NCI-H69 (cell line): Measurements from ENCODE around the gene RNF217.
"Not testable (repeated sequence)": the region's sequence is repeated elsewhere in the genome, so short reads cannot be mapped to it uniquely, and the experiment has no call there.

ENCODE experiments used
- DNase-seq: peaks from one replicate; lab custom pipeline; 2025; lab: John Stamatoyannopoulos, UW

Gene RNF217

GRCh38 chr6:125057392-125058246 lies 95.4 kb downstream of the RNF217 start:
- peak; percentile 62 for DNase-seq

DNA sequence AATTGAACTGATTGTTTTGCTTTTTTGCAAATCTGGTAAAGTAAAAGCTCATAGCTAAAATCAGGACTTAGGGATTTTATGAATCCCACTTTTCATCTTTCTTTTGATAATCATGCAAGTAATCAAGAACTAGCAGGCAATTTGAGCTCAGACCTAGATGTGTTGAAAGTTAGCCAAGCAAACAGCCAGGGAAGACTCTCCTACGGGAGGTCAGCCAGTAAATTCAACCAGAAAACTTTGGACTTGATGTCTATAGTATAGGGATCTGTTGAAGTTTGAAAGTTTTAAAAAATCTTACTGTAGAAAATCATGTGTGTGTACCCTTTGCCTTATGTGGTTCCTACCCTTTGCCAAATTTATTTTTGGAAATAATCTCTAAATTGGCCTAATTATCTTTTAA lies 96.3 kb downstream of the RNF217 start:
- no peak for DNase-seq

DNA sequence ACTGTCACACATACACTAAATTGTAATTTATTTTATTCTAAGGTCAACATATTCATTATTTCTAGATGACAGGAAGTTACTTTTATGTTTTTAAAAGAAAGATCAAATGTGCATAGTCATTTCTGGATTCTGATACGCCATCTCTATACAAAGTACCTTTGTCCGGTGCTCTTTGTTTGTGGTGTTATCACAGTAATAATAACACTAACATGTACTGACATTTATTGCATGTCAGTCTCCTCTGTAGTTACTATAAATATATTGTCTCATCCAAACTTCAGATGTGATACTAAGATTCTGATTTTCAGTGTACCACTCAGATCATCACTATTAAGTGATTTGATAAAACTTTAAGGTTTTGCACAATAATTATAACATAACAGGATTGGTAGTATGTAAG lies 101.1 kb downstream of the RNF217 start:
- DNase-seq = no peak

GRCh38 chr6:125066140-125066539 lies 103.9 kb downstream of the RNF217 start:
- DNase-seq = no peak

DNA sequence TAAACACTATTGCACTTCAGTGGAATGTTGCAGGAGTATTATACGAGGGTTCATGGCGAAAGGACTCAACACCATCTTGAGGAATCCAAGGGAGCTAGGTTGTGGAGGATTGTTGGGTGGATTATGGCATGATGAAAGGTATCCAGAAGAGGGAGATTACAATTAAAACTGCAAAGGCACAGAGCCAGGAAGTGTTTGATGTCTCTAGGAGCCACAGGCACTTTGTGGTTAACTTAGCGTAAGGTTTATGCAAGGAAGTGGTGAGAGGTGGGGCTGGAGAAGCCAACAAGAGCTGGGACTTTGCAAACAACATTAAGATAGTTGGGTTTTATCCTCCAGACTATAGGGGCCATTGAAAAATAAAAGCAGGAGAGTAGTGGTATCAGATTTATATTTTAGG lies 104.7 kb downstream of the RNF217 start:
- DNase-seq = peak; percentile 16

GRCh38 chr6:125067552-125067951 lies 105.3 kb downstream of the RNF217 start:
- no peak for DNase-seq

GRCh38 chr6:125073071-125073470 lies 110.8 kb downstream of the RNF217 start:
- no peak for DNase-seq

- no peak for DNase-seq
These were observed 111.9 kb downstream of the RNF217 start for GRCh38 chr6:125074120-125074519.

DNA sequence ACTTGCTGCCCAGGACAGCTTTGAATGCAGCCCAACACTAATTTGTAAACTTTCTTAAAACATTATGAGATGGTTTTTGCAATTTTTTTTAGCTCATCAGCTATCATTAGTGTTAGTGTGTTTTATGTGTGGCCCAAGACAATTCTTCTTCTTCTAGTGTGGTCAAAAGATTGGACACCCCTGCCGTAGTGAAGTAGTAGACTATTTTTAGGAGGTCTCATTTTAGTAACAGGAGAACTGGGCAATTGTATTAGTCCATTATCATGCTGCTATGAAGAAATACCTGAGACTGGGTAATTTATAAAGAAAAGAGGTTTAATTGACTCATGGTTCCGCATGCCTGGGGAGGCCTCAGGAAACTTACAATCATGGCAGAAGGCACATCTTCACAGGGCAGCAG lies 112.8 kb downstream of the RNF217 start:
- DNase-seq = not testable (repeated sequence)

- DNase-seq = no peak
These were observed 113.7 kb downstream of the RNF217 start for GRCh38 chr6:125075741-125076481.

DNA sequence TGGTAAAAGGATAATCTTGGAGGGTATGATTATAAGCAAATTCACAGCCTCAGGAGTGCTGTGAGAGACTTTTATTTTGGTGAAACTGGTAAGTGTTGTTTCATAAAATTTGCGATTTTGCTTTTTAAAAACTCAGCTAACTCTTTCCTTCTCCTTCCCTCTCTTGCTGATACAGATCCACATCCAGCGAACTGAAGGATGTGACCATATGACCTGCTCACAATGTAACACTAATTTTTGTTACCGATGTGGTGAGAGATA lies 114.2 kb downstream of the RNF217 start:
- no peak for DNase-seq

GRCh38 chr6:125077453-125077852 lies 115.2 kb downstream of the RNF217 start:
- DNase-seq = no peak

GRCh38 chr6:125078602-125079321 lies 116.5 kb downstream of the RNF217 start:
- peak; percentile 20 for DNase-seq

GRCh38 chr6:125082908-125083683 lies 120.9 kb downstream of the RNF217 start:
- DNase-seq = no peak

DNA sequence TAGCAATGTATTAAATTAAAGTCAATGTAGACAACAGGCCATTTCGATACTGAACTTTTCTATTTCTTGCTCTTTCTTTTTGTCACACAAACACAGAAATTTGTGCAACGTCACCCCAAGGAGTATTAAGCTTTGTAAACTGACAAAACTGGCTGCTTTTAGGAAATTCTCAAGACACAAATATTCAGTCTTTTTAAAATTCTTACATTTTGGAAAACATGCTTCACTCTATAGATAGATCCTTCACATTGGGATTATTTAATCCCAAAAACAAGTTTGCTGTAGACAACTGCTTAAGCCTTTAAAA lies 121.4 kb downstream of the RNF217 start:
- no peak for DNase-seq

GRCh38 chr6:125086716-125087115 lies 124.5 kb downstream of the RNF217 start:
- no peak for DNase-seq

DNA sequence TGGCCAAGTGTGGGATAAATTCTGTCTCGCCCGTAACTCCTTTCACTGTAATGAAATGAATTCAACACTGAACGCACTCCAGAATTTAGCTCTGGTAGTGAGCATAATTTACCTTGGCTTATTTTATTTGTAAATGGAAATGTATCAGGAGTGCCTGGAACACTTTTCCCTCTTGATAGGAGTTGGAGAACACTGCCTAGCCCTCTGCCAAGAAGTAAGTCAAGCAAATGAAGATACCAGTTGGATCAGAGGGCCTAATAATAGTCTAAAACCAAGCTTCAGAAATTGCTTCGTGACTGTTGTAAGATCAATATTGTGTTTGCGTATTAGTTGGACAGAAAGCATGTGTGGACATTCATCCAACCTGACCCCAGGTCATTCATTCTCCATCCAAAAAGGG lies 126.7 kb downstream of the RNF217 start:
- DNase-seq = no peak

- peak; percentile 46 for DNase-seq
These were observed 132.3 kb downstream of the RNF217 start for GRCh38 chr6:125094563-125094962.

- DNase-seq = no peak
These were observed 133.5 kb downstream of the RNF217 start for GRCh38 chr6:125095580-125096301.

DNA sequence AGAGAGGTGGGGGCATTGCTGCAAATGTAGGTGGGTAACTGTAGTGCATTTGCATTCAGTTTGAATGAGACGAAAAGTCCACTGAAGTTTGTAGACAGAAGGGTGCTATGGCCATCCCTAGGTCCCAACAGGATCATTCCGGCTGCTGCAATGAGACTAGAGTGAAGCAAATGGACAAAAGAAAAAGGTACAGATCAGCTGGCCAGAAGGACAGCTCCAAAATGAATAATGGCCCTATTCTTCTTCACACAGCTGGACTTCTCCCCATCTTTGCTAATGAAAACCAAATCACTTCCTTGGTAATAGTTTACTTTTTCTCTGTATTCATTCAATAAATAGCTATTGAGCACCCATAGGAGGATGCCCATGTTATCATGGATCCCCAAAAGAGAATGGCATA lies 134.9 kb downstream of the RNF217 start:
- no peak for DNase-seq

DNA sequence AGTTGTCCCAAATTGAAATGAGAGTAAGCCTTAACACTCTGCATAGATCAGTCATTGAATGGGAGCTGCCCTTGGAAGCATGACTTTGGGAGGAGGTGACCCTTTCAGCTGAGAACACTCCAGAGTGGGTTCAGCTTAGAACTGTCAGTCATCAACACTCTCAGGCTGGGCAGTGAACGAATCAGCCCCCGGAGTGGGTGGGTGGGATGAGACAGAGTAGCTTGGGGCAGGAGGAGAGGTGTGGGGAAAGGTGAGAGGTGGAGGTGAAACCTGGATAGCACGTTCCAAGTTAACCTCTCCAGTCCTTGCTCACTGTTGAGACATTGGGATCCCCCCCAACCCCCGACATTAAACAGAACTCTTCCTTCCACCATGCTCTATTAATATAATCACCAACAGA lies 136.0 kb downstream of the RNF217 start:
- no peak for DNase-seq
